HUES64 (cell line): ENCODE data around the gene PTPRH.
A peak's percentile ranks its signal among the peaks of the same experiment; 100 is the strongest.

Experiments
- H3K27ac ChIP-seq: 2 replicates; pipeline ENCODE4 v1.7.0; 2013; ENCODE audit warnings: low read depth, low read length, inconsistent platforms
- H3K27me3 ChIP-seq: 2 replicates; pipeline ENCODE4 v1.6.1; 2013; ENCODE audit warnings: mild to moderate bottlenecking, low read length; ENCODE audit not compliant: insufficient read depth
- H3K36me3 ChIP-seq: 2 replicates; pipeline ENCODE4 v1.6.1; 2013; ENCODE audit warnings: mild to moderate bottlenecking, low read length; ENCODE audit not compliant: insufficient read depth
- H3K4me1 ChIP-seq: 2 replicates; pipeline ENCODE4 v1.6.1; 2013; ENCODE audit warnings: mild to moderate bottlenecking, low read length, moderate library complexity; ENCODE audit not compliant: insufficient read depth
- H3K4me3 ChIP-seq: 2 replicates; pipeline ENCODE4 v1.5.1; 2013; ENCODE audit warnings: mild to moderate bottlenecking, low read length, moderate library complexity
- H3K9ac ChIP-seq: 2 replicates; pipeline ENCODE4 v1.6.1; 2013; ENCODE audit warnings: mild to moderate bottlenecking, low read depth, low read length
- H3K9me3 ChIP-seq: 2 replicates; pipeline ENCODE4 v1.6.1; 2013; ENCODE audit warnings: low read depth, low read length; ENCODE audit not compliant: insufficient read depth
- WGBS: fragments of 150-250, 120-280 bp; methylation state at CpG from one replicate; pipeline ENCODE4 v1.1.7; 2013; ENCODE audit warnings: missing lambda C conversion rate; 5-methylcytosine and 5-hydroxymethylcytosine counted together

The PTPRH gene

GRCh38 chr19:55133639-55134444 is 75.5 kb downstream of the PTPRH start:
- Histone ChIP-seq H3K4me3 (no peak overlapping the region), H3K27ac (peak overlapping the region; percentile 35; the same call in 1 of the 2 replicates), H3K9me3 (no peaks in the 10 kb centered on the region), H3K4me1 (no peaks in the 10 kb centered on the region), H3K36me3 (peaks cover 26% of the 10 kb centered on the region), H3K9ac (no peak overlapping the region), H3K27me3 (no peaks in the 10 kb centered on the region)
- 87% methylated on average over 25 of the region's 25 CpGs for WGBS

- WGBS: 85% methylated on average over 14 of the region's 14 CpGs
- Histone ChIP-seq H3K4me1 (no peaks in the 10 kb centered on the region), H3K9me3 (no peaks in the 10 kb centered on the region), H3K27ac (no peak overlapping the region), H3K36me3 (peaks cover 26% of the 10 kb centered on the region), H3K27me3 (no peaks in the 10 kb centered on the region), H3K4me3 (no peak overlapping the region), H3K9ac (no peak overlapping the region)
These were observed 76.7 kb downstream of the PTPRH start for GRCh38 chr19:55132453-55133129.

GRCh38 chr19:55131421-55131820 is 77.9 kb downstream of the PTPRH start:
- no peak overlapping the region for H3K4me3 ChIP-seq
- H3K9ac ChIP-seq: no peak overlapping the region
- 95% methylated on average over 16 of the region's 16 CpGs for WGBS
- no peak overlapping the region for H3K27ac ChIP-seq
- H3K9me3 ChIP-seq: no peaks in the 10 kb centered on the region
- peaks cover 23% of the 10 kb centered on the region for H3K36me3 ChIP-seq
- no peaks in the 10 kb centered on the region for H3K27me3 ChIP-seq
- H3K4me1 ChIP-seq: no peaks in the 10 kb centered on the region
